ENCODE results near the gene SAT2. TPM values are rescaled to one million over a fixed set of nuclear protein-coding genes. Genes with fewer than 3 reads are reported as not detected.
A peak's percentile ranks its signal among the peaks of the same experiment; 100 is the strongest.

Gene SAT2
- total and polyA plus RNA-seq, 2 donors from 2014 or later = 74.7 to 430 TPM

GRCh38 chr17:7667656-7668406 is 40.2 kb upstream of the SAT2 start:
- H3K36me3 ChIP-seq (ENCODE audit: control insufficient read depth in 2 of 3, insufficient read depth in 3 of 3, low read length in 3 of 3) = peaks cover 3 to 16% (median 15%) of the 10 kb centered on the region in 3 donors
- intact Hi-C loops (cut with DNase I) = no loop called here
- no peak overlapping the region for H3K27ac ChIP-seq (ENCODE audit: low read depth in 2 of 2, low read length in 2 of 2)
- DNase-seq = no peak
- no peaks in the 10 kb centered on the region for H3K4me1 ChIP-seq (ENCODE audit: control insufficient read depth in 2 of 3, insufficient read depth in 2 of 3, low read depth in 1 of 3, low read length in 3 of 3)
- H3K4me3 ChIP-seq (ENCODE audit: low read length in 3 of 3) = no peak overlapping the region
- no peaks in the 10 kb centered on the region for H3K9me3 ChIP-seq (ENCODE audit: control insufficient read depth in 2 of 3, insufficient read depth in 1 of 3, low read length in 3 of 3)
- no peak for FAIRE-seq
- no peak for TF ChIP-seq CTCF (IDR thresholded peaks at IDR 0.05; ENCODE audit: borderline replicate concordance, extremely low read depth, insufficient read depth)
- H3K9ac ChIP-seq (ENCODE audit: low read length in 3 of 3) = no peak overlapping the region
- no peaks in the 10 kb centered on the region for H3K27me3 ChIP-seq (ENCODE audit: control insufficient read depth, insufficient read depth, low read length)

- H3K4me3 ChIP-seq (ENCODE audit: low read length in 3 of 3) = no peak overlapping the region
- intact Hi-C loops (cut with DNase I) = no loop called here
- no peaks in the 10 kb centered on the region for H3K9me3 ChIP-seq (ENCODE audit: control insufficient read depth in 2 of 3, insufficient read depth in 1 of 3, low read length in 3 of 3)
- no peak for FAIRE-seq
- H3K27me3 ChIP-seq (ENCODE audit: control insufficient read depth, insufficient read depth, low read length) = no peaks in the 10 kb centered on the region
- H3K9ac ChIP-seq (ENCODE audit: low read length in 3 of 3) = no peak overlapping the region
- no peaks in the 10 kb centered on the region for H3K36me3 ChIP-seq (ENCODE audit: control insufficient read depth in 2 of 3, insufficient read depth in 3 of 3, low read length in 3 of 3)
- peak; percentile 69 to 90 (median 74) for DNase-seq
- H3K4me1 ChIP-seq (ENCODE audit: control insufficient read depth in 2 of 3, insufficient read depth in 2 of 3, low read depth in 1 of 3, low read length in 3 of 3) = peaks cover 0 to 2% (median 0%) of the 10 kb centered on the region in 3 donors
- no peak for TF ChIP-seq CTCF (IDR thresholded peaks at IDR 0.05; ENCODE audit: borderline replicate concordance, extremely low read depth, insufficient read depth)
- H3K27ac ChIP-seq (ENCODE audit: low read depth in 2 of 2, low read length in 2 of 2) = no peak overlapping the region
Measured at GRCh38 chr17:7656958-7657609, 29.5 kb upstream of the SAT2 start.

GRCh38 chr17:7655541-7655840 is 27.9 kb upstream of the SAT2 start:
- H3K4me3 ChIP-seq (ENCODE audit: low read length in 3 of 3) = no peak overlapping the region
- intact Hi-C loops (cut with DNase I) = no loop called here
- no peaks in the 10 kb centered on the region for H3K36me3 ChIP-seq (ENCODE audit: control insufficient read depth in 2 of 3, insufficient read depth in 3 of 3, low read length in 3 of 3)
- no peaks in the 10 kb centered on the region for H3K27me3 ChIP-seq (ENCODE audit: control insufficient read depth, insufficient read depth, low read length)
- no peak for FAIRE-seq
- TF ChIP-seq CTCF (IDR thresholded peaks at IDR 0.05; ENCODE audit: borderline replicate concordance, extremely low read depth, insufficient read depth) = no peak
- H3K9me3 ChIP-seq (ENCODE audit: control insufficient read depth in 2 of 3, insufficient read depth in 1 of 3, low read length in 3 of 3) = no peaks in the 10 kb centered on the region
- H3K9ac ChIP-seq (ENCODE audit: low read length in 3 of 3) = no peak overlapping the region
- no peak for DNase-seq
- peaks cover 0 to 2% (median 2%) of the 10 kb centered on the region in 3 donors for H3K4me1 ChIP-seq (ENCODE audit: control insufficient read depth in 2 of 3, insufficient read depth in 2 of 3, low read depth in 1 of 3, low read length in 3 of 3)
- H3K27ac ChIP-seq (ENCODE audit: low read depth in 2 of 2, low read length in 2 of 2) = no peak overlapping the region
